ENCODE results near the gene PISD.

PISD gene

GRCh38 chr22:31626427-31627150 lies 35.4 kb downstream of the PISD start:
- no peak for DNase-seq (ENCODE audit: extremely low read depth, insufficient read length)
- TF ChIP-seq CTCF (IDR thresholded peaks at IDR 0.05; ENCODE audit: insufficient read depth, low read length, poor library complexity, severe bottlenecking): no peak
- H3K27me3 ChIP-seq (replicated peaks; ENCODE audit: control insufficient read depth, insufficient read depth, low read length): no peaks in the 10 kb centered on the region
- no peak overlapping the region for H3K4me3 ChIP-seq (replicated peaks; ENCODE audit: low read depth, low read length)
- H3K36me3 ChIP-seq (ENCODE audit: control insufficient read depth, insufficient read depth, low read length): peaks cover 26% of the 10 kb centered on the region

- peaks cover 33% of the 10 kb centered on the region for H3K36me3 ChIP-seq (ENCODE audit: control insufficient read depth, insufficient read depth, low read length)
- H3K27me3 ChIP-seq (replicated peaks; ENCODE audit: control insufficient read depth, insufficient read depth, low read length): no peaks in the 10 kb centered on the region
- no peak for DNase-seq (ENCODE audit: extremely low read depth, insufficient read length)
- H3K4me3 ChIP-seq (replicated peaks; ENCODE audit: low read depth, low read length): no peak overlapping the region
- TF ChIP-seq CTCF (IDR thresholded peaks at IDR 0.05; ENCODE audit: insufficient read depth, low read length, poor library complexity, severe bottlenecking): no peak
These were observed 36.2 kb downstream of the PISD start for GRCh38 chr22:31625661-31626426.

GRCh38 chr22:31625257-31625640 lies 36.8 kb downstream of the PISD start:
- no peak for DNase-seq (ENCODE audit: extremely low read depth, insufficient read length)
- no peak for TF ChIP-seq CTCF (IDR thresholded peaks at IDR 0.05; ENCODE audit: insufficient read depth, low read length, poor library complexity, severe bottlenecking)
- Histone ChIP-seq H3K27me3 (replicated peaks; ENCODE audit: control insufficient read depth, insufficient read depth, low read length) (no peaks in the 10 kb centered on the region), H3K36me3 (ENCODE audit: control insufficient read depth, insufficient read depth, low read length) (peaks cover 38% of the 10 kb centered on the region), H3K4me3 (replicated peaks; ENCODE audit: low read depth, low read length) (no peak overlapping the region)

DNA sequence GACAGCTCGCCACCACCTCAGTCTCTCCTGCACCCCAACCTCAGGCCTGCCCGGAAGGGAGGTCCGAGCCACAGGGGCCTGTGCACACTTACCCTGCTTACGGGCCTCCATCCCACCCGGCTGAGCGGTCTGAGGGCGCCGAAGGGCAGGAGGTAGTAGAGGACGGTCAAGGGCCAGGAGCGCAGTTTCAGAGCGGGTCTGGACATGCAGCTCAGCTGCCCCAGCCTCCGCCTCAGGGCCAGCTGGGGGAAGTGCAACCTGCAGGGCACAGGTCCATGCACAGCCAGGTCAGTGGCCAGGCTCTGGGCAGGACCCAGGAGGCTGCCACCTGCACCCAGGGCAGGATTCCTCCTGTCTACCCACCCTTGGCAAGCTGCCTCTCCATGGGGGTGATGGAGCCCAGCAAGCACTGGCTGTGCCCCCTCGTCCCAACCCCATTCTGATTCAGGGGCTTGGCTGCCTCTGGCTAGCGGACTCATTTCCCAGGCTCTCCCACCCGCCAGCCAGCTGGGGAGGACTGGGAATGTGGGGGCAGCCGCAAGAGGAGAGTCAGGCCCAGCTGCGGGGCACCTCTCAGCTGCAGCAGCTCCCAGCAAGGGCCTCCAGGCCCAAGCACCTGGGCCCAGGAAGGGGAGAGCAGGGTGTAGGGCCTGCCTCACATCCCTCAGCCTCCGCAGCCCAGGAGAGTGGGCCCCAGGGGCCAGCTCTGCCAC lies 38.3 kb downstream of the PISD start:
- H3K36me3 ChIP-seq (ENCODE audit: control insufficient read depth, insufficient read depth, low read length): peaks cover 51% of the 10 kb centered on the region
- no peaks in the 10 kb centered on the region for H3K27me3 ChIP-seq (replicated peaks; ENCODE audit: control insufficient read depth, insufficient read depth, low read length)
- no peak overlapping the region for H3K4me3 ChIP-seq (replicated peaks; ENCODE audit: low read depth, low read length)
- no peak for DNase-seq (ENCODE audit: extremely low read depth, insufficient read length)
- TF ChIP-seq CTCF (IDR thresholded peaks at IDR 0.05; ENCODE audit: insufficient read depth, low read length, poor library complexity, severe bottlenecking): no peak

- no peak for TF ChIP-seq CTCF (IDR thresholded peaks at IDR 0.05; ENCODE audit: insufficient read depth, low read length, poor library complexity, severe bottlenecking)
- no peak for DNase-seq (ENCODE audit: extremely low read depth, insufficient read length)
- Histone ChIP-seq H3K4me3 (replicated peaks; ENCODE audit: low read depth, low read length) (no peak overlapping the region), H3K36me3 (ENCODE audit: control insufficient read depth, insufficient read depth, low read length) (peaks cover 54% of the 10 kb centered on the region), H3K27me3 (replicated peaks; ENCODE audit: control insufficient read depth, insufficient read depth, low read length) (no peaks in the 10 kb centered on the region)
These were observed 39.0 kb downstream of the PISD start for GRCh38 chr22:31622980-31623379.
